ENCODE data around the gene STUM. TPM values are rescaled to one million over a fixed set of nuclear protein-coding genes. Genes with fewer than 3 reads are reported as not detected.

The STUM gene
- total RNA-seq, 1 experiment from 2014 or later, result 0.11 TPM

DNA sequence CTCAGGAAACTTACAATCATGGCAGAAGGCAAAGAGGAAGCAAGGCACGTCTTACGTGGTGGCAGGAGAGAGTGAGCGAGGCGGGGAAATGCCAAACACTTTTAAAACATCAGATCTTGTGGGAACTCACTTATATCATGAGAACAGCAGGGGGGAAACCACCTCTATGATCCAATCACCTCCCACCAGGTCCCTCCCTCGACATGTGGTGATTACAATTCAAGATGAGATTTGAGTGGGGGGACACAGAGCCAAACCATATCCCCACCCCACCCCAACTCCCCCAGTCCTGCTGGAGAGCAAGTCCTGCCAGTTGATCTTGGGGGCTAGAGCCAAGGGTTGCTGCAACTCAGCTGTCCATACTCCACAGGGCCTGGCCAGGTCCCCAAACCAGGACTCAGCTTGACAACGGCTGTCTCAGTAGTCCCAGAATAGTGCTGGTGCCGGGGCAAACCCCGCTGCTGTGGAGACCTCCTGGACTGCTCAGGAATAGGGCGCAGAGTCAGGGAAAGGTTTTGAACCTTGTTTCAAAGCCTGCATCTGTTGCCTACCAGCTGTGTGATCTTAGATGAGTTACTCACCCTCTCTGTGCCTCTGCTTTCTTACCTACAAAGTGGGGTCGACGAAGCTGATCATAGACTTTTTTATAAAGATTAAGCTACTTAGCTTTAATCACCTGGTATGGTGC is 79.5 kb downstream of the STUM start:
- Histone ChIP-seq H3K4me1 (ENCODE audit: insufficient read depth, low read length) (no peaks in the 10 kb centered on the region), H3K9me3 (ENCODE audit: control insufficient read depth, low read depth, low read length) (no peaks in the 10 kb centered on the region), H2AK5ac (ENCODE audit: insufficient read length, low read length) (no peak overlapping the region), H3K27ac (ENCODE audit: insufficient read length, low read depth, low read length) (no peak overlapping the region), H3K23me2 (ENCODE audit: insufficient read length, low read depth, low read length, poor library complexity, severe bottlenecking) (no peaks in the 10 kb centered on the region), H2BK120ac (ENCODE audit: low read depth, low read length, poor library complexity, severe bottlenecking) (no peak overlapping the region), H4K8ac (replicated peaks; ENCODE audit: insufficient read length, low read depth, low read length) (no peak overlapping the region), H3K14ac (ENCODE audit: insufficient read depth, low read length) (no peak overlapping the region), H3T11ph (ENCODE audit: low read length) (no peak overlapping the region), H3K79me2 (ENCODE audit: insufficient read depth, low read length) (no peaks in the 10 kb centered on the region), H4K20me1 (ENCODE audit: control insufficient read depth, insufficient read depth, insufficient read length) (no peaks in the 10 kb centered on the region), H3K4ac (ENCODE audit: low read depth, low read length) (no peak overlapping the region), H3K23ac (ENCODE audit: insufficient read length, low read depth, low read length) (no peak overlapping the region), H4K91ac (ENCODE audit: insufficient read length, low read depth, low read length) (no peak overlapping the region), H4K5ac (ENCODE audit: insufficient read length, low read depth, low read length) (no peak overlapping the region), H2BK15ac (ENCODE audit: low read depth, low read length) (no peak overlapping the region), H3K79me1 (ENCODE audit: insufficient read depth, low read depth, low read length, poor library complexity, severe bottlenecking) (no peaks in the 10 kb centered on the region), H3K56ac (ENCODE audit: insufficient read length, low read depth, low read length) (no peak overlapping the region), H2BK12ac (ENCODE audit: insufficient read length, low read depth, low read length) (no peak overlapping the region), H3K18ac (ENCODE audit: insufficient read length, low read depth, low read length) (no peak overlapping the region), H2BK20ac (ENCODE audit: low read depth, low read length, poor library complexity, severe bottlenecking) (no peak overlapping the region), H2BK5ac (ENCODE audit: insufficient read length, low read length) (no peak overlapping the region), H2AFZ (ENCODE audit: low read length) (no peak overlapping the region), H3K9ac (ENCODE audit: extremely low read depth, insufficient read length, low read length) (no peak overlapping the region), H3K4me2 (ENCODE audit: insufficient read depth, insufficient read length, low read length) (no peak overlapping the region), H3K27me3 (ENCODE audit: insufficient read depth, low read length) (peaks cover 8% of the 10 kb centered on the region; the same call in 1 of the 2 replicates)
- no peak for TF ChIP-seq CTCF (conservative IDR thresholded peaks at IDR 0.05)
- H3K9me3 Mint-ChIP-seq, result peaks cover 5 to 6% of the 10 kb centered on the region in 2 experiments; a peak in 3 of 5 replicates
- peaks cover 0 to 2% of the 10 kb centered on the region in 2 experiments; a peak in 2 of 4 replicates for H3K4me1 Mint-ChIP-seq
- WGBS (ENCODE audit: extremely low coverage, insufficient read length, low lambda C conversion rate), result no CpG with 5 or more reads among the region's 11 CpGs
- no peak overlapping the region for H3K4me3 Mint-ChIP-seq
- no peak for DNase-seq
- H3K27ac Mint-ChIP-seq, result peak overlapping the region in 1 of 3 experiments; percentile 62; a peak in 1 of 7 replicates
- H3K36me3 Mint-ChIP-seq (ENCODE audit: insufficient read depth in 1 of 3, low read depth in 3 of 3), result peaks cover 0 to 5% (median 5%) of the 10 kb centered on the region in 3 experiments; a peak in 1 of 7 replicates
- H3K27me3 Mint-ChIP-seq (ENCODE audit: low read depth), result peaks cover 33% of the 10 kb centered on the region

Data from H9 (cell line).